ENCODE data around the gene CEP57. TPM values are rescaled to one million over a fixed set of nuclear protein-coding genes. Genes with fewer than 3 reads are reported as not detected.
A peak's percentile ranks its signal among the peaks of the same experiment; 100 is the strongest.
"Not testable (repeated sequence)": the region's sequence is repeated elsewhere in the genome, so short reads cannot be mapped to it uniquely, and the experiment has no call there.

CEP57 gene
- total RNA-seq, 1 donor from 2014 or later: 53.7 TPM

- H3K27ac Mint-ChIP-seq: no peak overlapping the region
- CTCF ChIA-PET: interaction anchor here (1.5 to 2.7 kb wide), 8 partner anchors 12 to 577 kb away, joined by 3 to 32 read pairs (median 10); partner anchors contain the start of genes CCDC82, JRKL and MAML2
- DNase-seq (no peak), ATAC-seq (ENCODE audit: low read depth) (peak; percentile 52)
- H3K27me3 Mint-ChIP-seq: no peaks in the 10 kb centered on the region
- TF ChIP-seq CTCF (IDR thresholded peaks at IDR 0.05): no peak
- intact Hi-C loops (cut with micrococcal nuclease): loop anchor here (1.0 kb wide), 3 partner anchors 494 to 578 kb away; partner anchors contain the start of gene MAML2
- POLR2A ChIA-PET: no interaction called here
- H3K36me3 Mint-ChIP-seq (ENCODE audit: low read depth): peaks cover 44% of the 10 kb centered on the region
- no peaks in the 10 kb centered on the region for H3K9me3 Mint-ChIP-seq
- H3K4me1 Mint-ChIP-seq: no peaks in the 10 kb centered on the region
- H3K4me3 Mint-ChIP-seq: no peak overlapping the region
Observed at GRCh38 chr11:95849087-95849825, 59.0 kb downstream of the CEP57 start.

GRCh38 chr11:95850137-95850536 lies 59.8 kb downstream of the CEP57 start:
- Mint-ChIP-seq H3K9me3 (no peaks in the 10 kb centered on the region), H3K36me3 (ENCODE audit: low read depth) (peaks cover 40% of the 10 kb centered on the region), H3K27ac (no peak overlapping the region), H3K4me3 (no peak overlapping the region), H3K27me3 (no peaks in the 10 kb centered on the region), H3K4me1 (no peaks in the 10 kb centered on the region)
- no peak for TF ChIP-seq CTCF (IDR thresholded peaks at IDR 0.05)
- CTCF ChIA-PET: interaction anchor here (1.5 to 2.7 kb wide), 6 partner anchors 13 to 576 kb away, joined by 3 to 16 read pairs (median 10); partner anchors contain the start of genes CCDC82, JRKL and MAML2
- DNase-seq (no peak), ATAC-seq (ENCODE audit: low read depth) (no peak)
- intact Hi-C loops (cut with micrococcal nuclease): no loop called here
- POLR2A ChIA-PET: no interaction called here

- H3K4me1 Mint-ChIP-seq: no peaks in the 10 kb centered on the region
- no peak overlapping the region for H3K27ac Mint-ChIP-seq
- ChIA-PET POLR2A (no interaction called here), CTCF (no interaction called here)
- DNase-seq (no peak), ATAC-seq (ENCODE audit: low read depth) (no peak)
- no peaks in the 10 kb centered on the region for H3K9me3 Mint-ChIP-seq
- TF ChIP-seq CTCF (IDR thresholded peaks at IDR 0.05): no peak
- H3K27me3 Mint-ChIP-seq: no peaks in the 10 kb centered on the region
- H3K36me3 Mint-ChIP-seq (ENCODE audit: low read depth): peaks cover 36% of the 10 kb centered on the region
- intact Hi-C loops (cut with micrococcal nuclease): no loop called here
- H3K4me3 Mint-ChIP-seq: no peak overlapping the region
Observed at GRCh38 chr11:95853138-95853537, 62.8 kb downstream of the CEP57 start.

GRCh38 chr11:95853862-95854261 lies 63.6 kb downstream of the CEP57 start:
- CTCF ChIA-PET: no interaction called here

GRCh38 chr11:95854362-95854761 lies 64.1 kb downstream of the CEP57 start:
- POLR2A ChIA-PET; H3K4me1 Mint-ChIP-seq; ATAC-seq (ENCODE audit: low read depth); H3K9me3 Mint-ChIP-seq; DNase-seq; H3K27ac Mint-ChIP-seq; intact Hi-C loops (cut with micrococcal nuclease); H3K4me3 Mint-ChIP-seq; H3K27me3 Mint-ChIP-seq: not testable (repeated sequence)
- peaks cover 38% of the 10 kb centered on the region for H3K36me3 Mint-ChIP-seq (ENCODE audit: low read depth)
- CTCF ChIA-PET: interaction anchor here (1.4 kb wide), 1 partner anchor 489 kb away, joined by 5 read pairs; no protein-coding TSS in a partner anchor

More at GRCh38 chr11:95853862-95854261, 63.6 kb downstream of the CEP57 start:
- no peaks in the 10 kb centered on the region for H3K27me3 Mint-ChIP-seq
- intact Hi-C loops (cut with micrococcal nuclease): no loop called here
- POLR2A ChIA-PET: no interaction called here
- peaks cover 38% of the 10 kb centered on the region for H3K36me3 Mint-ChIP-seq (ENCODE audit: low read depth)
- no peak for TF ChIP-seq CTCF (IDR thresholded peaks at IDR 0.05)
- ATAC-seq (ENCODE audit: low read depth) (no peak), DNase-seq (no peak)
- no peaks in the 10 kb centered on the region for H3K4me1 Mint-ChIP-seq
- H3K4me3 Mint-ChIP-seq: no peak overlapping the region
- H3K27ac Mint-ChIP-seq: no peak overlapping the region
- no peaks in the 10 kb centered on the region for H3K9me3 Mint-ChIP-seq

GRCh38 chr11:95860024-95860423 lies 69.7 kb downstream of the CEP57 start:
- H3K27ac Mint-ChIP-seq; ATAC-seq (ENCODE audit: low read depth); H3K27me3 Mint-ChIP-seq; intact Hi-C loops (cut with micrococcal nuclease); H3K9me3 Mint-ChIP-seq; H3K4me3 Mint-ChIP-seq; CTCF ChIA-PET; POLR2A ChIA-PET; DNase-seq; H3K4me1 Mint-ChIP-seq: not testable (repeated sequence)
- H3K36me3 Mint-ChIP-seq (ENCODE audit: low read depth): peaks cover 56% of the 10 kb centered on the region
